Left ventricle myocardium superior (tissue), 1 donor: ENCODE data around the gene SLC25A29. TPM values are rescaled to one million over a fixed set of nuclear protein-coding genes. Genes with fewer than 3 reads are reported as not detected.

Experiments
- ATAC-seq: fragments of 200-7000 bp; cut with Tn5 transposase; one replicate; pipeline ENCODE4 v1.9.1; 2020; ENCODE audit warnings: mild to moderate bottlenecking, moderate library complexity
- DNase-seq: peaks from one replicate; pipeline ENCODE4 v3.0.0-alpha.2; 2020
- intact Hi-C: fragments of 100-400 bp; cut with micrococcal nuclease; formaldehyde crosslinking; loops from one replicate; pipeline ENCODE4 v1.11.0; 2022
- microRNA-seq: library from miRNA; unstranded; fragments of <30 nt; microRNA quantifications from one replicate; pipeline ENCODE4 v1.2.0, GENCODE V29; 2020; ENCODE audit warnings: borderline number of aligned reads
- total RNA-seq: library from RNA; stranded (reverse); fragmentation: NEBNext Ultra II Directional; extraction: Animal tissue kit (Norgen Biotek cat#: 25700); gene quantifications from one replicate; pipeline ENCODE4 v1.2.1, GENCODE V29; 2021
- donor health status: DM: no; HTN: yes; CAD: no; lungs with severe emphysema.

SLC25A29 gene
- total RNA-seq, 1 donor from 2014 or later: 16.5 TPM

DNA sequence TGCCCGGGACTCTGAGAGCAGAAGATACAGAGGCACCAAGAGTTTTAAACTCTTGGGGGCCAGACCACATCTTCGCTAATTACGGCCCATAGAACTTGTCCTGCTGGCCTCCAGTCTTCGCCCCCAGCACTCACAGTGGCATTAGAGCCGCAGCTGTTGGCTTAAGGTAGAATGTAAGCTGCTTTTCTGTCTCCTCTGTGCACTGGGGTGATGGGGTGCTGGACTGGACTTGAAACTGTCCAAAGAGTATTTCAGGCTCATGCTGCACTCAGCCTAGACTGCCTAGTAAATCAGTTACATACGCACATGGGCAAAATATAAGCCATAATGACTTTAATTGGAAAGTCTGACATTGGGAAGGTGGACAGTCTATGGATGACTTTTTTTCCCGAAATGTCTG lies 38.3 kb downstream of the SLC25A29 start:
- ATAC-seq (no peak), DNase-seq (no peak)
- intact Hi-C loops: no loop called here

DNA sequence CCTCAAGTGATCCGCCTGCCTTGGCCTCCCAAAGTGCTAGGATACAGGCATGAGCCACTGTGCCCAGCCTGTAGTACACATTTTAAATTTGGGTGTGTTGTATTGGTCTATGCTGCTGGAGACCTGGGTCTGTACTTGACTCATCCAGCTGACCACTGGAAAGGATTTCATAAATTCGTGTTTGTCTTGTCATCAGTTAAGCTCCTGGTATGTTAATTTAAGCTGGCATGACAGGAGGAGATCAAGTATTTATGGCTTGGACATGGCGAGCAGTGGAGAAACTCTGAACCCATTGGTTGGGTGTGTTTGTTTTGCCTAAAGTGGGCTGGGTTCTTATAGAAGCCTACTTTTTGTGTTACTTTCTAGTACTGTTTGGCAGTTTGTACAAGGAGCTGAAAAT lies 43.1 kb downstream of the SLC25A29 start:
- ATAC-seq: no peak
- intact Hi-C loops: no loop called here
- no peak for DNase-seq

DNA sequence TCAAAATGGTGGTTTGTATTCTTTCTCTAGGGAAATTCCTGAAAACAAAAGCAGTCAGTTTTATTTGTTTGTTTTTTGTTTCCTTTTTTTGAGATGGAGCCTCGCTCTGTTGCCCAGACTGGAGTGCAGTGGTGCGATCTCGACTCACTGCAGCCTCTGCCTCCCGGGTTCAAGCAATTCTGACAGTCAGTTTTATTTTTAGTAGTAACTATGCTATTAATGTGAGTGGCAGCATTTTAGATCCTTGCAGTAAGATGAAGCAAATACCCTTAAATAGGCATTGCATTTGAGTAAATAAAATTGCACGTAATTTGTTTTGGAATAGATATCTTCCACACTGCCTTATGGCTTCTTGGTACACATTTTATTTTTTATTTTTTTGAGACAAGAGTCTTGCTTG lies 43.7 kb downstream of the SLC25A29 start:
- intact Hi-C loops: no loop called here
- no peak for DNase-seq
- peak; percentile 38 for ATAC-seq

DNA sequence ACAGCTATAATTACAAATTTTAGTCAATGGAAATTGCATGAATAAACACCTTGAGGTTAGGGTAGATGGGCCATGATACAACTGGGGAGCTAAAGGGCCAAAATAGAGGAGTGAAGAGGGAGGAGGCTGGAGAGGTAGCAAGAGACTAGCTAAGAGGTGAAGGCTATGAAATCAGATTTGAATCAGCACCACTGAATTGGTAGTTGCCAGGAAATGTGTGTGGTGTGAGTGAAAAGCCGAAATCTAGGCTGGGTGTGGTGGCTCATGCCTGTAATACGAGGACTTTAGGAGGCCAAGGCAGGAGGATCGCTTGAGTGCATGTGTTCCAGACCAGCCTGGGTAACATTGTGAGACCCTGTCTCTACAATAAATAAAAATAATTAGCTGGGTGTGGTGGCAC lies 44.6 kb downstream of the SLC25A29 start:
- ATAC-seq: no peak
- intact Hi-C loops: no loop called here
- no peak for DNase-seq

DNA sequence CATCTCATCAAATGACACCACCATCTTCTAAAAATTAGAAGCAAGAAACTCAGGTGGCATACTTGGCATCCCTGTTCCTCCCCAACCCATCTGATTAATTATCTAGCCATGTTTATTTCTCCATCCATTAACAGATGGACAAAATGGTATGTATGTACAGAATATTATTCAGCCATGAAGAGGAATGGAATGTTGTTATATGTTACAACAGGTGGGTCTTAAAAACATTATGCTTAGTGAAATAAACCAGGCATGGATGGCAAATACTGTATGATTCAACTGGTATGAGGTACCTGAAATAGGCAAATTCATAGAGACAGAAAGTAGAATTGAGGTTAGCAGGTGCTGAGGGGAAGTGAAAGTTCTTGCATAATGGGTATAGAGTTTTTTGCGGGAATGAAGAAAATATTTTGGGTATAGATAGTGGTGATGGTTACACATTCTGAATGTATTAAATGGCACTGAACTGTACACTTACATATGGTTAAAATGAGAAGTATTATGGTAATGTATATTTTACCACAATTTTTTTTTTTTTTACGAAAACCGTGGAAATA lies 49.8 kb downstream of the SLC25A29 start:
- DNase-seq (no peak), ATAC-seq (no peak)
- intact Hi-C loops: no loop called here

DNA sequence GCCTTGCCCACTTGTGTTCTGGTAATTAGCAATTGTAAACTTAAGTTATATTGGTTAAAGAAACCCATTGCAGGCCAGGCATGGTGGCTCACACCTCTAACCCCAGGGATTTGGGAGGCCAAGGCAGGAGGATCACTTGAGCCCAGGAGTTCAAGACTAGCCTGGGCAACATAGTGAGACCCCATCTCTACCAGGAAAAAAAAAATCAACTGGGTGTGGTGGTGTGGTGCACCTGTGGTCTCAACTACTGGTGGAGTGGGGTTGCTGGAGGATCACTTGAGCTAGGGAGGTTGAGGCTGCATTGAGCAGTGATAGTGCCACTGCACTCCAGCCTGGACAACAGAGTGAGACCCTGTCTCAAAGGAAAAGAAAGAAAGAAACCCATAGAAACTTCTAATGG lies 53.6 kb downstream of the SLC25A29 start:
- intact Hi-C loops: no loop called here
- no peak for DNase-seq
- ATAC-seq: no peak

DNA sequence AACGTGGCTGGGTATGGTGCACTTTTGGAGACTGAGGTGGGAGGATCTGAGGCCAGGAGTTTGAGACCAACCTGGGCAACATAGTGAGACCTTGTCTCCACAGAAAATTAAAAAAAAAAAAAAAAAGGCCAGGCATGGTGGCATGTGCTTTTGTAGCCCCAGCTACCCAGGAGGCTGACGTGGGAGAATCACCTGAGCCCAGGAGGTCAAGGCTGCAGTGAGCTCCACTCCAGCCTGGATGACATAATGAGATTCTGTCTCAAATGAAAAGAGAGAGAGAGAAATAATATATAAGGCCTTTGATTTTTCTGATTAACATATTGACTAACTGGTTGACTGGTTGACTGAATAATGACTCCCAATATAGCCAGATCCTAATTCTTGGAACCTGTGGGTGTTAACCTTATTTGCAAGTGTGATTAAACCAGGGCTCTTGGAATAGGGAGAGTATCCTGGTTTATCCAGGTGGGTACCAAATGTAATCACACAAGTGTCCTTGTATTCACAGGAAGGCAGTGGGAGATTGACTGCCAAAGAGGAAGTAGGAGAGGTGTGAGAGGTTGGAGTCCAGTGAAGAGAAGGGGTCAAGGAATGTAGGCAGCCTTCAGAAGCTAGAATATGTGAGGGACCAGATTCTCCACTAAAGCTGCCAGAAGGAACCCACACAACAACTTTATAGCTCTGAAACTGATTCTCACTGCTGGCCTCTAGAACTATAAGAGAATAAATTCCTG lies 55.3 kb downstream of the SLC25A29 start:
- intact Hi-C loops: no loop called here
- no peak for ATAC-seq

DNA sequence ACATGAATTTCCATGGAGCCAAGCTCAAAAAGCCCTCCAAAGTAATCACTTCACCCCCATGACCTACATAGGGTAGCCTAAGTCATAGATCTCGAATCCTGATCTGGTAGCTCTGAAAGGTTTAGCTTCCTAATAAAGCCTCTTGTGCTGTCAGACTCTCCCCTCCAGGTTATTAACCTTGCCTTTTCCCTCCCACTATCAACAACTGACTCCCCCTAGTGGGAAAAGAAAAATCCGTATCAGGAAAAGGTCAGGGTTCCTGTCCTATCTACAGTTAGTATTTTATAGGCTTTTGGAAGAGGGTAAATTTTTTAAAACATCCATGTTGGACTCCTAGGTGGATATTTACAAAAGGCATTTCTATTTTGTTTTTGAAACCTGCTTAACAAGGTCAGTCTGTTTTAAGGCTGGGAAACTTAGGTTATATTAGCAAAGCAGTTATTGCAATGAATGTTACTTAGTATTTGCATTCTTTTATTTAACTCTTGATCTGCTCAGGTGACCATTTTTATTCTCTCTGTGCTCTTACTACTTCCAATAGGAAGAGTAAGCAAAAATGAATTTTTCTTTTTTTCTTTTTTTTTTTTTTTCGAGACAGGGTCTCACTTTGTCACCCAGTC lies 59.3 kb downstream of the SLC25A29 start:
- DNase-seq: no peak
- peak; percentile 59 for ATAC-seq
- intact Hi-C loops: no loop called here

More for the DNA sequence above, 55.3 kb downstream of the SLC25A29 start:
- DNase-seq: no peak

DNA sequence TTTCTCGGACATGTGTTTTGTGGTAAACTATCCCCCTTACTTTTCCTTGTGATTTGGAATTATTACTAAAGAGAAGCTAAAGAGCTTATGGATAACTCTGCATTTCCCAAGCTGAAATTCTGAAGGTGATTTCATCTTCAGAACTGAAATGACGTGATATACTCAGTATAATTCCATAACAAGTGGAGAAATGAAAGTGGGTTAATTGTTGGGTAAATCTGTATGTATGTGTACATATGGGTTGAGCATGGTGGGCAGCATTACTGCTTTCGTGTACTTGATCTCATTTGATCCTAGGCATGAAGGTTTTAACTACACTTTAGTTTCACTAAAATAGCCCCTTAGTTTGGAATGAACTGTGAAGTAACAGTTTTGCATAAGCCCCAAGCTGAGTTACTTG lies 63.2 kb downstream of the SLC25A29 start:
- ATAC-seq (no peak), DNase-seq (no peak)
- intact Hi-C loops: no loop called here

DNA sequence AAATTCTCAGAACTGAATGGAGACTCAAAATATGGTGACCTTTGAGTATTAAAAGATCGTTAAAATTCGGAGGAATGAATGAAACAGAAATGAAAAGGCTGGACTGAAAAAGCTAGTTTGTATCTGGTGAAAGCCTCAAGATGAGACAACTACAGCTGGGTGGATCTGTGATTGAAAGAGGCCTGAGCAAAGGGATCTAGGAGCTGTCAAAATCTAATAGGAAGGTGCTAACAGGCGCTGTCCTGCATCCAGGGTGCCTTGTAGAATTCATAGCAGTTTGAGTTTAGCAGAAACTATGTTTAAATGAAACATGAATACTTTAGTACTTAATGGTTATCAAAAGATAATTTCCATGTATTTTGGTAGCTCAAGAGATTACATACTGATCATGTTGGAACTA lies 65.0 kb downstream of the SLC25A29 start:
- intact Hi-C loops: no loop called here
- ATAC-seq: no peak

More for the DNA sequence above, 65.0 kb downstream of the SLC25A29 start:
- no peak for DNase-seq

Small RNAs within 50 kb of the gene (microRNA-seq; reads per million reads assigned to microRNA genes)
- gene MIR345 (54.9 reads per million, percentile 31 among the genes with 10 or more reads in this experiment), gene MIR6764 (not detected)

Other genes with a start within 250 kb of the SLC25A29 start
- gene EVL, start 241.0 kb downstream of the SLC25A29 start, total RNA-seq: 54.4 TPM
- not detected for gene DEGS2, start 146.8 kb downstream of the SLC25A29 start, total RNA-seq
- gene YY1, start 67.3 kb downstream of the SLC25A29 start, total RNA-seq: 48.1 TPM
- gene SLC25A47, start 16.9 kb upstream of the SLC25A29 start, total RNA-seq: not detected
- 4.5 TPM for gene WDR25, start 70.0 kb upstream of the SLC25A29 start, total RNA-seq